Progenitor cell of endocrine pancreas (in vitro differentiated cells): ENCODE results near the gene RAB31. TPM values are rescaled to one million over a fixed set of nuclear protein-coding genes. Genes with fewer than 3 reads are reported as not detected.
"Not testable (repeated sequence)": the region's sequence is repeated elsewhere in the genome, so short reads cannot be mapped to it uniquely, and the experiment has no call there.

Experiments used
- DNase-seq: peaks from one replicate; pipeline ENCODE4 v3.0.0; 2021; ENCODE audit warnings: low spot score; ENCODE audit not compliant: unreplicated experiment
- H3K27ac Mint-ChIP-seq: 2 replicates; pipeline ENCODE4 v1.8.0; 2021; ENCODE audit warnings: mild to moderate bottlenecking, moderate library complexity, mixed read lengths
- H3K27me3 Mint-ChIP-seq: 2 replicates; pipeline ENCODE4 v1.8.0; 2021; ENCODE audit warnings: mixed read lengths
- H3K36me3 Mint-ChIP-seq: 2 replicates; pipeline ENCODE4 v1.8.0; 2022; ENCODE audit warnings: mixed read lengths; ENCODE audit not compliant: insufficient read depth
- H3K4me1 Mint-ChIP-seq: 2 replicates; pipeline ENCODE4 v1.8.0; 2021; ENCODE audit warnings: low read depth, mixed read lengths
- H3K4me3 Mint-ChIP-seq: 2 replicates; pipeline ENCODE4 v1.8.0; 2021; ENCODE audit warnings: low read depth, mild to moderate bottlenecking, moderate library complexity, mixed read lengths
- H3K9me3 Mint-ChIP-seq: 2 replicates; pipeline ENCODE4 v1.8.0; 2021; ENCODE audit warnings: low read depth, mixed read lengths
- total RNA-seq: library from RNA; stranded (reverse); gene quantifications from 2 replicates; pipeline ENCODE4 v1.2.1, GENCODE V29; 2021
- TF ChIP-seq, protein P1 (sequence below): fragments of 200-600 bp; sonication (generic); IDR thresholded peaks from one replicate; pipeline ENCODE4 v1.5.0; 2021; ENCODE audit warnings: antibody characterized with exemption, mild to moderate bottlenecking; ENCODE audit not compliant: unreplicated experiment

The RAB31 gene
- total RNA-seq, 1 donor from 2014 or later = 2.9 TPM

GRCh38 chr18:9887992-9888391, 179.9 kb downstream of the RAB31 start:
- no peaks in the 10 kb centered on the region for H3K27me3 Mint-ChIP-seq
- H3K27ac Mint-ChIP-seq = no peak overlapping the region
- H3K9me3 Mint-ChIP-seq = no peaks in the 10 kb centered on the region
- TF ChIP-seq, protein P1, sequence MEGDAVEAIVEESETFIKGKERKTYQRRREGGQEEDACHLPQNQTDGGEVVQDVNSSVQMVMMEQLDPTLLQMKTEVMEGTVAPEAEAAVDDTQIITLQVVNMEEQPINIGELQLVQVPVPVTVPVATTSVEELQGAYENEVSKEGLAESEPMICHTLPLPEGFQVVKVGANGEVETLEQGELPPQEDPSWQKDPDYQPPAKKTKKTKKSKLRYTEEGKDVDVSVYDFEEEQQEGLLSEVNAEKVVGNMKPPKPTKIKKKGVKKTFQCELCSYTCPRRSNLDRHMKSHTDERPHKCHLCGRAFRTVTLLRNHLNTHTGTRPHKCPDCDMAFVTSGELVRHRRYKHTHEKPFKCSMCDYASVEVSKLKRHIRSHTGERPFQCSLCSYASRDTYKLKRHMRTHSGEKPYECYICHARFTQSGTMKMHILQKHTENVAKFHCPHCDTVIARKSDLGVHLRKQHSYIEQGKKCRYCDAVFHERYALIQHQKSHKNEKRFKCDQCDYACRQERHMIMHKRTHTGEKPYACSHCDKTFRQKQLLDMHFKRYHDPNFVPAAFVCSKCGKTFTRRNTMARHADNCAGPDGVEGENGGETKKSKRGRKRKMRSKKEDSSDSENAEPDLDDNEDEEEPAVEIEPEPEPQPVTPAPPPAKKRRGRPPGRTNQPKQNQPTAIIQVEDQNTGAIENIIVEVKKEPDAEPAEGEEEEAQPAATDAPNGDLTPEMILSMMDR = no peak
- no peaks in the 10 kb centered on the region for H3K4me1 Mint-ChIP-seq
- no peaks in the 10 kb centered on the region for H3K36me3 Mint-ChIP-seq
- no peak for DNase-seq
- no peak overlapping the region for H3K4me3 Mint-ChIP-seq

- H3K27ac Mint-ChIP-seq = no peak overlapping the region
- H3K27me3 Mint-ChIP-seq = no peaks in the 10 kb centered on the region
- no peaks in the 10 kb centered on the region for H3K36me3 Mint-ChIP-seq
- no peak overlapping the region for H3K4me3 Mint-ChIP-seq
- no peaks in the 10 kb centered on the region for H3K9me3 Mint-ChIP-seq
- H3K4me1 Mint-ChIP-seq = no peaks in the 10 kb centered on the region
- TF ChIP-seq, protein P1 = no peak
- no peak for DNase-seq
Measured at GRCh38 chr18:9890196-9890595, 182.1 kb downstream of the RAB31 start.

DNA sequence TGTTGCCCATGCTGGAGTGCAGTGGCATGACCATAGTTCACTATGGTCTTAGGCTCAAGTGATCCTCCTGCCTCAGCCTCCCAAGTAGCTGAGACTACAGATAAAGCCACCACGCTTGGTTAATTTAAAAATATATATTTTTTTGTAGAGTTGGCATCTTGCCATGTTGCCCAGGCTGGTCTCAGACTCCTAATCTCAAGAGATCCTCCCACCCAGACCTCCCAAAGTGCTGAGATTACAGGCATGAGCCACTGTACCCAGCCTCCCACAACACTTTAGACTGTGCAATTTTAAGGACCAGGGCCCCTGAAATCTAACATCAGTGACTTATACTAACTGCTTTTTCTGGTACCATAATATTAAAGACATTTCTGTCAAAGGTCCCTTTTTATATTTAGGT, 182.9 kb downstream of the RAB31 start:
- H3K27ac Mint-ChIP-seq = no peak overlapping the region
- no peaks in the 10 kb centered on the region for H3K27me3 Mint-ChIP-seq
- DNase-seq = no peak
- H3K4me3 Mint-ChIP-seq = no peak overlapping the region
- H3K9me3 Mint-ChIP-seq = no peaks in the 10 kb centered on the region
- no peaks in the 10 kb centered on the region for H3K4me1 Mint-ChIP-seq
- TF ChIP-seq, protein P1 = no peak
- H3K36me3 Mint-ChIP-seq = no peaks in the 10 kb centered on the region

DNA sequence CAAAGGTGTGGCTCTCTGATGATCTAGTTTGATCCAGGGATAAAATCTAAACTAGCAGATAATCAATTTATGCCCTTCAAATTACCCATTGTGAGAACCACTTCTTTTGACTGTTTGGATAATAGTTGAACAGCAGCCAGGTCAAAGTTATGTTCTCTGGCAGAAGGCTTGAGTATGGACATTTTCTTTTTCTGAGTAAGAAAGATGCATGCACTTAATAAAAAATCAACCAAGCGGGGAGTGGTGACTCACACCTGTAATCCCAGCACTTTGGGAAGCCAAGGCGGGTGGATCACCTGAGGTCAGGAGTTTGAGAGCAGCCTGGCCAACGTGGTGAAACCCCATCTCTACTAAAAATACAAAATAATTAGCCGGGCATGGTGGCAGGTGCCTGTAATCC, 183.4 kb downstream of the RAB31 start:
- H3K9me3 Mint-ChIP-seq, H3K4me3 Mint-ChIP-seq, H3K36me3 Mint-ChIP-seq, H3K27ac Mint-ChIP-seq, H3K27me3 Mint-ChIP-seq, DNase-seq, H3K4me1 Mint-ChIP-seq: not testable (repeated sequence)

- no peaks in the 10 kb centered on the region for H3K36me3 Mint-ChIP-seq
- H3K4me1 Mint-ChIP-seq = peaks cover 8% of the 10 kb centered on the region
- H3K27me3 Mint-ChIP-seq = no peaks in the 10 kb centered on the region
- TF ChIP-seq, protein P1 = no peak
- no peaks in the 10 kb centered on the region for H3K9me3 Mint-ChIP-seq
- no peak for DNase-seq
- H3K4me3 Mint-ChIP-seq = no peak overlapping the region
- peak overlapping the region; percentile 27 for H3K27ac Mint-ChIP-seq
Measured at GRCh38 chr18:9894454-9895068, 186.5 kb downstream of the RAB31 start.

GRCh38 chr18:9897129-9897528, 189.0 kb downstream of the RAB31 start:
- no peak overlapping the region for H3K27ac Mint-ChIP-seq

GRCh38 chr18:9897787-9898291, 189.7 kb downstream of the RAB31 start:
- H3K4me1 Mint-ChIP-seq = peaks cover 16% of the 10 kb centered on the region
- not testable (repeated sequence) for DNase-seq, H3K27ac Mint-ChIP-seq, H3K27me3 Mint-ChIP-seq, H3K4me3 Mint-ChIP-seq, H3K9me3 Mint-ChIP-seq, H3K36me3 Mint-ChIP-seq

More at GRCh38 chr18:9897129-9897528, 189.0 kb downstream of the RAB31 start:
- Mint-ChIP-seq H3K4me1 (peaks cover 16% of the 10 kb centered on the region), H3K27me3 (no peaks in the 10 kb centered on the region), H3K9me3 (no peaks in the 10 kb centered on the region), H3K36me3 (no peaks in the 10 kb centered on the region), H3K4me3 (no peak overlapping the region)
- no peak for DNase-seq
- TF ChIP-seq, protein P1 = no peak
